T-cell (primary cell): ENCODE measurements around the gene WWTR1. TPM values are rescaled to one million over a fixed set of nuclear protein-coding genes. Genes with fewer than 3 reads are reported as not detected.

Experiments
- ATAC-seq, 4 experiments: fragments of 200-7000 bp in 3 of 4; fragments of 150-1000 bp in 1 of 4; cut with Tn5 transposase; replicated peaks in 1 of 4; 1 replicate in 3 of 4; 2 replicates in 1 of 4; pipeline ENCODE4 v1.10.0; 2021; ENCODE audit warnings: moderate library complexity in 3 of 4, mild to moderate bottlenecking in 2 of 4, moderate number of reproducible peaks in 1 of 4
- CTCF ChIA-PET, 2 donors: fragments of 300-600 bp; sonication (Branson Sonifier 250); formaldehyde crosslinking; loops; one replicate each; lab custom pipeline; 2022; ENCODE audit warnings: antibody characterized with exemption in 2 of 2; lab: Charles Lee
- POLR2A ChIA-PET, 2 donors: fragments of 300-600 bp; sonication (Branson Sonifier 250); formaldehyde crosslinking; loops; one replicate each; lab custom pipeline; 2022; ENCODE audit warnings: antibody characterized with exemption in 2 of 2; lab: Charles Lee
- DNase-seq, 35 experiments: peaks; one replicate each; pipeline versions ENCODE4 v3.0.0 to v3.0.0-alpha.2; 2013 to 2023
- H3K27ac ChIP-seq: one replicate; pipeline ENCODE4 v1.5.1; 2013; ENCODE audit warnings: low read length
- H3K27me3 ChIP-seq, 2 experiments: replicated peaks in 1 of 2; 1 replicate in 1 of 2; 2 replicates in 1 of 2; pipeline versions ENCODE4 v1.6.1 to v1.7.0; 2013; ENCODE audit warnings: low read length in 1 of 2, mixed read lengths in 1 of 2; ENCODE audit not compliant: control insufficient read depth in 2 of 2, insufficient read depth in 2 of 2; ENCODE audit errors: extremely low read depth in 1 of 2
- H3K36me3 ChIP-seq, 2 donors: 1 replicate in 1 of 2; 2 replicates in 1 of 2; pipeline versions ENCODE4 v1.6.1 to v1.7.0; 2013; ENCODE audit warnings: low read length in 1 of 2; ENCODE audit not compliant: control insufficient read depth in 2 of 2, insufficient read depth in 1 of 2; ENCODE audit errors: extremely low read depth in 1 of 2
- H3K4me1 ChIP-seq, 2 experiments: 1 replicate in 1 of 2; 2 replicates in 1 of 2; pipeline versions ENCODE4 v1.6.1 to v1.7.0; 2013; ENCODE audit warnings: low read length in 2 of 2, mixed read lengths in 1 of 2; ENCODE audit not compliant: insufficient read depth in 2 of 2, control insufficient read depth in 1 of 2; ENCODE audit errors: extremely low read depth in 1 of 2
- H3K4me3 ChIP-seq, 2 donors: 1 replicate in 1 of 2; 2 replicates in 1 of 2; pipeline versions ENCODE4 v1.5.1 to v1.7.0; 2013; ENCODE audit warnings: mild to moderate bottlenecking in 2 of 2, low read length in 1 of 2, moderate library complexity in 1 of 2; ENCODE audit not compliant: control insufficient read depth in 1 of 2; ENCODE audit errors: extremely low read depth in 1 of 2
- H3K9me3 ChIP-seq: 2 replicates; pipeline ENCODE4 v1.7.0; 2013
- H3K27ac Mint-ChIP-seq, 2 donors: one replicate each; pipeline ENCODE4 v1.8.0; 2020 to 2021; ENCODE audit warnings: mild to moderate bottlenecking in 2 of 2, mixed read lengths in 2 of 2
- H3K27me3 Mint-ChIP-seq, 2 donors: one replicate each; pipeline ENCODE4 v1.8.0; 2021 to 2022; ENCODE audit warnings: mixed read lengths in 2 of 2
- H3K36me3 Mint-ChIP-seq: one replicate; pipeline ENCODE4 v1.8.0; 2021; ENCODE audit warnings: mixed read lengths
- H3K4me1 Mint-ChIP-seq, 3 donors: one replicate each; pipeline ENCODE4 v1.8.0; 2020 to 2022; ENCODE audit warnings: mixed read lengths in 3 of 3, mild to moderate bottlenecking in 1 of 3
- H3K4me3 Mint-ChIP-seq, 3 donors: one replicate each; pipeline ENCODE4 v1.8.0; 2020 to 2022; ENCODE audit warnings: mild to moderate bottlenecking in 3 of 3, mixed read lengths in 3 of 3, moderate library complexity in 3 of 3
- H3K9me3 Mint-ChIP-seq, 3 donors: one replicate each; pipeline ENCODE4 v1.8.0; 2020 to 2022; ENCODE audit warnings: mixed read lengths in 3 of 3
- WGBS: methylation state at CpG from one replicate; pipeline ENCODE4 v1.1.5; 2013; ENCODE audit warnings: missing lambda C conversion rate; ENCODE audit not compliant: insufficient coverage; 5-methylcytosine and 5-hydroxymethylcytosine counted together
- total RNA-seq, 35 experiments: library from RNA in 6 of 35; stranded (reverse) in 6 of 35; fragments of 120-200 nt in 1 of 35; gene quantifications; one replicate each; pipeline versions ENCODE4 v1.2.1 to v1.2.4 and lab custom pipeline; 2013 to 2026

The WWTR1 gene
- total RNA-seq, 5 donors from 2014 or later (not counting 1 experiment from before 2014, with no cell fraction given), result 0.43 to 1.6 (median 1.1) TPM

DNA sequence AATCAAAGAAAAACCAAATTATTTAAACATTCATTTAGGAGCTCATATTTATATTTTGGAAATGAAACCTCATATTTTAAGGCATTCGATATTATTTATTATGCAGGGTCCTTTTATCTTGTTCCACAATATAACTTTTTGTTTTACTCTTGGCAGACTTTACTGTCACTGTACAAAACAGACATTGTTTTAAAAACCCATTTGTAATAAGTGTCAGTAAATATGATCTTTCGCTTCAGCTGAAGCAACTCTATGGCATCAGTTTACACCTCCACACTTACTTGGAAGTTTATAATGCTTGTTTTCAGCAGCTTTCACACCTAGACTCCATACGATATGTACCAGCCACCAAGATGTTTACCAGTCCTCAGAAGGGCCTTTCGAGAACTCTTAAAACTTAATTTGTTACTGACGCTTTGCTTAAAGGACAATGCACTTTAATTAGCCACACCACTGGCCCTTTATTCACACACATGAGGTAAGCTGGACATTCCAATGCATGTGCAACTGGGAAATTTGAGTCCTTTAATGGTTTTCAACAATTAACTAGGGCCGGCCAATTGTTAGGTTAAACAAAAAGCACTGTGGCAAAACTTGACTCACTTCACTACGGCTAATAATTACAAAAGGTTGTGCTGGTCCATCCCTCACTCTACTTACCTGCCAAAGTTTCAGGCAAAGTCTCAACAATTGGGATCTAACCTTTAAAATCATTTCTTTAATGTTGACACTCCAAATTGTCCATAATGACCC lies 16.7 kb downstream of the WWTR1 start:
- peaks cover 0 to 2% of the 10 kb centered on the region in 2 experiments for H3K27me3 ChIP-seq
- Mint-ChIP-seq H3K4me3 (no peak overlapping the region), H3K27me3 (peaks cover 6 to 7% of the 10 kb centered on the region in 2 donors), H3K9me3 (no peaks in the 10 kb centered on the region), H3K4me1 (no peaks in the 10 kb centered on the region), H3K27ac (no peak overlapping the region), H3K36me3 (no peaks in the 10 kb centered on the region)
- H3K27ac ChIP-seq, result no peak overlapping the region
- H3K4me1 ChIP-seq, result no peaks in the 10 kb centered on the region
- DNase-seq (no peak), ATAC-seq (no peak)
- no peaks in the 10 kb centered on the region for H3K36me3 ChIP-seq
- WGBS, result 91% methylated on average over 5 of the region's 7 CpGs
- H3K4me3 ChIP-seq, result no peak overlapping the region
- no peaks in the 10 kb centered on the region for H3K9me3 ChIP-seq
- POLR2A ChIA-PET, result no interaction called here
- CTCF ChIA-PET, result no interaction called here

DNA sequence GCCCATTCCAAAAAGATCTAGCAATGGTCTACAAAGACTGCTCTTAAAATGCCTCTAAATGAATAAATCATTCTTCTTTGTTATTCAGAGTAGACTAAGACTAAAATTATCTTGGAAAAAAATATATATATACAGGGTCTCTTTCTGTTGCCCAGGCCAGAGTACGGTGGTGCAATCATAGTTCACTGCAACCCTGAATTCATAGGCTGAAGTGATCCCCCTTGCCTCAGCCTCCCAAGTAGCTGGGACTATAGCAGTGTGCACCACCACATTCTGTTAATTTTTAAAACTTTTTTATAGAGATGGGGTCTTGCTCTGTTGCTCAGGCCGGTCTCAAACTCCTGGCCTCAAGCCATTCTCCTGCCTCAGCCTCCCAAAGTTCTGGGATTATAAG lies 18.7 kb downstream of the WWTR1 start:
- H3K4me3 ChIP-seq, result no peak overlapping the region
- Mint-ChIP-seq H3K4me3 (no peak overlapping the region), H3K27me3 (peaks cover 17 to 20% of the 10 kb centered on the region in 2 donors), H3K27ac (no peak overlapping the region), H3K36me3 (no peaks in the 10 kb centered on the region), H3K4me1 (no peaks in the 10 kb centered on the region), H3K9me3 (no peaks in the 10 kb centered on the region)
- CTCF ChIA-PET, result interaction anchor here in 1 of 2 donors (1.0 kb wide), 1 partner anchor 10 kb away, joined by 8 read pairs; no protein-coding TSS in a partner anchor
- no peaks in the 10 kb centered on the region for H3K4me1 ChIP-seq
- no CpG with 5 or more reads among the region's 2 CpGs for WGBS
- H3K9me3 ChIP-seq, result no peaks in the 10 kb centered on the region
- DNase-seq (no peak), ATAC-seq (no peak)
- H3K27me3 ChIP-seq, result peaks cover 2 to 4% of the 10 kb centered on the region in 2 experiments
- H3K27ac ChIP-seq, result no peak overlapping the region
- POLR2A ChIA-PET, result interaction anchor here in 1 of 2 donors (0.7 kb wide), 1 partner anchor 65 kb away, joined by 3 read pairs; no protein-coding TSS in a partner anchor
- no peaks in the 10 kb centered on the region for H3K36me3 ChIP-seq

DNA sequence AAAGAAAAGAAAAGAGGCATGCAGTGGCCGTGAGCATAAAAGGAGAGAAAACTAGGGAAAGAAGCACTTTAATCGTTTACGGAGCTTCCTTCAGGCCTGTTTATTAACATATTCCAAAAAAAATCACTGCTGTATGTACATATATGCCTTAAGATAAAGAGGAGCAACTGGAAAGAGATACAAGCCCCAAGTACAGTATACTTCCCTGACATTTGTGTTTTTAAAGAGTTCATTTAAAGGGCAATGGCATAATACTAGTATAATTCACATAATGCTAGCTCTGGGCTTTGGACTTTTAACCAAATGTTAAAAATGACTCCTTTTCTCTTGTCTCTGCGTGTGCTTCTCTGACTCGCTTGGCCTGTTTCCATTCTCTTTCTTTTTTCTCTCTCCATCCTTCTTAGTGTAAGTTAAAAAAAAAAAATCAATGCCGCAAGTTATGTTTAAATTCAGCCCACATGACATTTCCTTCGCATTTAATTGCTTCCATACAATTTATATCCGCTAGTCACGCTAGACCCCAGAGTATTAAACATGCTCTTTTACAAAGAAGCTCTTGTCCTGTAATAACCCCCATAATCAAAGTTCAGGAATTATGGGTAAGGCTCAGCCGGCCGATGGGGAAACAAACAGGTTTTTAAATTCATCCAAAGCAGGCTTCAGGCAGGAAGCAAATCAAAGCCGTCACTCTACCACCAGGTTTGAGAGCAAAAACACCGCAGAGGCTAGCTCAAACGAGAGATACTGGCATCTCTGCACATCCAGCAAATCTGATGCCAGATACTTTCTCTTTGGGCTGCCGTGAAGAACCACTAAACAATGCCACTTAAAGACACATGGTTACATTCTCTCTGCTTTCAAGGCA lies 19.4 kb downstream of the WWTR1 start:
- Histone ChIP-seq H3K9me3 (no peaks in the 10 kb centered on the region), H3K27me3 (peaks cover 2 to 9% of the 10 kb centered on the region in 2 experiments), H3K36me3 (no peaks in the 10 kb centered on the region), H3K27ac (no peak overlapping the region), H3K4me3 (no peak overlapping the region), H3K4me1 (no peaks in the 10 kb centered on the region)
- DNase-seq, result no peak
- Mint-ChIP-seq H3K27me3 (peaks cover 21 to 26% of the 10 kb centered on the region in 2 donors), H3K36me3 (no peaks in the 10 kb centered on the region), H3K9me3 (no peaks in the 10 kb centered on the region), H3K4me1 (no peaks in the 10 kb centered on the region), H3K4me3 (no peak overlapping the region), H3K27ac (no peak overlapping the region)
- ChIA-PET CTCF (interaction anchor here in 1 of 2 donors (1.0 kb wide), 1 partner anchor 11 kb away, joined by 8 read pairs; no protein-coding TSS in a partner anchor), POLR2A (interaction anchor here in 1 of 2 donors (0.7 kb wide), 1 partner anchor 65 kb away, joined by 3 read pairs; no protein-coding TSS in a partner anchor)
- ATAC-seq, result no peak
- 88% methylated on average over 10 of the region's 15 CpGs for WGBS

DNA sequence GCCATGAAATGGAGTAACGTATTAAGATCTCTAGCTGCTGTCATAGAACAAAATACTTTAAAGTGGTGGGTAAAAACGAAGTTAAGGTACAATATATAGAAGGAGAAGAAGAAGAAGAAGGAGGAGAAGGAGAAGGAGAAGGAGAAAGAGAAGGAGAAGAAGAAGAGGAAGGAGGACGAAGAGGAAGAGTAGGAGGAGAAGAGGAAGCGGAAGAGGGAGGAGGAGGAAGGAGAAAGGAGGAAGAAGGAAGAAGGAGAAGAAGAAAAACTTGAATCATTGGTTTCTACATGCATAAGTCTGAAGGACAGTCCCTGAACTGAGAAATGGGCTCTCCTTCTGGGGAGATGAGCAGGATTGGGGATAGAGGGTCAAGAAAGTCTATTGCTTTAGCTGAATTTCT lies 22.4 kb downstream of the WWTR1 start:
- WGBS, result 70% methylated on average over 4 of the region's 4 CpGs
- ChIA-PET CTCF (no interaction called here), POLR2A (no interaction called here)
- Histone ChIP-seq H3K4me1 (no peaks in the 10 kb centered on the region), H3K27me3 (peaks cover 4 to 13% of the 10 kb centered on the region in 2 experiments), H3K36me3 (no peaks in the 10 kb centered on the region), H3K4me3 (no peak overlapping the region), H3K27ac (no peak overlapping the region), H3K9me3 (no peaks in the 10 kb centered on the region)
- H3K4me1 Mint-ChIP-seq, result no peaks in the 10 kb centered on the region
- peaks cover 23 to 29% of the 10 kb centered on the region in 2 donors for H3K27me3 Mint-ChIP-seq
- no peak overlapping the region for H3K27ac Mint-ChIP-seq
- H3K36me3 Mint-ChIP-seq, result no peaks in the 10 kb centered on the region
- ATAC-seq, result no peak
- H3K9me3 Mint-ChIP-seq, result no peaks in the 10 kb centered on the region
- H3K4me3 Mint-ChIP-seq, result no peak overlapping the region
- no peak for DNase-seq

DNA sequence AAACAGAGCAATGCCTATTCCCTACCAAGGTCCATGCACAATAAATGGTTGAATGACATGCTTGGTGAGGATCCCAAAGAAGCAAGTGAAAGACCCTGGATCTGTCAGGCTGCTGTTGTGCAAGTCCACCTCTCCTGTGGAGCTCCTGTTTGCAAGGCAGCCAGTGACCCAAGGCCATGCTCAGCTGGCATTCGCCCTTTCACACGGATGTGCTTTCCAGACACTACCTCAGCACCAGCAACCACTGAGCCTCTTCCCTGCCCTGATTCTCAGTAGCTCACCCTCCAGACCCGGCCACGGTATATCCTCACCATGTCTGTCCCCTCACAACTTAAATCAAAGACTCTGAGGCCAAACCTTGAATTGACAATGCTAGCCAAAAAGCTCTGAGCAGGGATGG lies 23.3 kb downstream of the WWTR1 start:
- DNase-seq, result no peak
- Histone ChIP-seq H3K4me1 (no peaks in the 10 kb centered on the region), H3K27me3 (peaks cover 4 to 13% of the 10 kb centered on the region in 2 experiments), H3K9me3 (no peaks in the 10 kb centered on the region), H3K4me3 (no peak overlapping the region), H3K27ac (no peak overlapping the region), H3K36me3 (no peaks in the 10 kb centered on the region)
- no peaks in the 10 kb centered on the region for H3K36me3 Mint-ChIP-seq
- no peaks in the 10 kb centered on the region for H3K4me1 Mint-ChIP-seq
- ChIA-PET POLR2A (no interaction called here), CTCF (no interaction called here)
- peaks cover 23 to 29% of the 10 kb centered on the region in 2 donors for H3K27me3 Mint-ChIP-seq
- no peak for ATAC-seq
- no peaks in the 10 kb centered on the region for H3K9me3 Mint-ChIP-seq
- 85% methylated on average over 2 of the region's 4 CpGs for WGBS
- no peak overlapping the region for H3K4me3 Mint-ChIP-seq
- no peak overlapping the region for H3K27ac Mint-ChIP-seq

DNA sequence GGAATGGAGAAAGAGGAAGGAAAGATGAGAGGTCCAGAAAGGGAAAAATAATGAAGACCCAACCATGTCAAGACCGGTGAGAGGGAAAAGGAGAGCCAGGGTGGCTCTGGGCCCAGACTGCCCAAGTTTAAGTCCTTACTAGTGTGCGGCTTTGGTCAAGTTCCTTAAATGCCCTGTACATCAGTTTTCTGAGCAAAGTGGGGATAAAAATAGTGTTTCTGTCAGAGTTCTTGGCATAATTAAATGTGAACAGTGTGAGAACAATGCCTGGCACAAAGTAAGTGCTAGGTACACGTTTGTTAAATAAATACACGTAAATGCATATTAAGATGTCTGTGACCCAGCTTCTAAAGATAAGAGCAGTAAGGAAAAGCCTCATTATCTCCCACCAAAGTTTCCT lies 23.8 kb downstream of the WWTR1 start:
- no peak overlapping the region for H3K4me3 ChIP-seq
- no peaks in the 10 kb centered on the region for H3K4me1 ChIP-seq
- Mint-ChIP-seq H3K27me3 (peaks cover 23 to 29% of the 10 kb centered on the region in 2 donors), H3K36me3 (no peaks in the 10 kb centered on the region), H3K9me3 (no peaks in the 10 kb centered on the region), H3K4me1 (no peaks in the 10 kb centered on the region), H3K27ac (no peak overlapping the region), H3K4me3 (no peak overlapping the region)
- H3K36me3 ChIP-seq, result no peaks in the 10 kb centered on the region
- ChIA-PET CTCF (no interaction called here), POLR2A (no interaction called here)
- no peak for DNase-seq
- H3K9me3 ChIP-seq, result no peaks in the 10 kb centered on the region
- WGBS, result 100% methylated on average over 2 of the region's 4 CpGs
- no peak overlapping the region for H3K27ac ChIP-seq
- no peak for ATAC-seq
- peaks cover 4 to 13% of the 10 kb centered on the region in 2 experiments for H3K27me3 ChIP-seq
